ENCODE measurements around the gene ATP9B.

GRCh38 chr18:79019881-79020280, 49.3 kb upstream of the ATP9B start:
- no peak for TF ChIP-seq CBX3 (IDR thresholded peaks at IDR 0.05; ENCODE audit: low read depth)
- no peak for TF ChIP-seq SP1 (IDR thresholded peaks at IDR 0.05; ENCODE audit: low read depth)
- no peak for TF ChIP-seq JUND (IDR thresholded peaks at IDR 0.05)
- no peak for TF ChIP-seq CEBPB (IDR thresholded peaks at IDR 0.05; ENCODE audit: low read depth)
- TF ChIP-seq POLR2A (IDR thresholded peaks at IDR 0.05; ENCODE audit: borderline replicate concordance, extremely low read depth, insufficient read depth, insufficient read length): no peak
- TF ChIP-seq YY1 (IDR thresholded peaks at IDR 0.05; ENCODE audit: extremely low read depth, insufficient replicate concordance, low read depth, low read length): no peak
- TF ChIP-seq, protein P1, sequence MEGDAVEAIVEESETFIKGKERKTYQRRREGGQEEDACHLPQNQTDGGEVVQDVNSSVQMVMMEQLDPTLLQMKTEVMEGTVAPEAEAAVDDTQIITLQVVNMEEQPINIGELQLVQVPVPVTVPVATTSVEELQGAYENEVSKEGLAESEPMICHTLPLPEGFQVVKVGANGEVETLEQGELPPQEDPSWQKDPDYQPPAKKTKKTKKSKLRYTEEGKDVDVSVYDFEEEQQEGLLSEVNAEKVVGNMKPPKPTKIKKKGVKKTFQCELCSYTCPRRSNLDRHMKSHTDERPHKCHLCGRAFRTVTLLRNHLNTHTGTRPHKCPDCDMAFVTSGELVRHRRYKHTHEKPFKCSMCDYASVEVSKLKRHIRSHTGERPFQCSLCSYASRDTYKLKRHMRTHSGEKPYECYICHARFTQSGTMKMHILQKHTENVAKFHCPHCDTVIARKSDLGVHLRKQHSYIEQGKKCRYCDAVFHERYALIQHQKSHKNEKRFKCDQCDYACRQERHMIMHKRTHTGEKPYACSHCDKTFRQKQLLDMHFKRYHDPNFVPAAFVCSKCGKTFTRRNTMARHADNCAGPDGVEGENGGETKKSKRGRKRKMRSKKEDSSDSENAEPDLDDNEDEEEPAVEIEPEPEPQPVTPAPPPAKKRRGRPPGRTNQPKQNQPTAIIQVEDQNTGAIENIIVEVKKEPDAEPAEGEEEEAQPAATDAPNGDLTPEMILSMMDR (IDR thresholded peaks at IDR 0.05 in 2 of 3, conservative IDR thresholded peaks at IDR 0.05 in 1 of 3; ENCODE audit: borderline replicate concordance in 1 of 3, insufficient read depth in 1 of 3, low read depth in 2 of 3, low read length in 2 of 3): no peak
- no peak for TF ChIP-seq EZH2 (IDR thresholded peaks at IDR 0.05)
- no peak for TF ChIP-seq POLR2AphosphoS5 (IDR thresholded peaks at IDR 0.05; ENCODE audit: low read depth, low read length)
- TF ChIP-seq EGR1 (IDR thresholded peaks at IDR 0.05; ENCODE audit: low read depth): no peak
- TF ChIP-seq, protein P2, sequence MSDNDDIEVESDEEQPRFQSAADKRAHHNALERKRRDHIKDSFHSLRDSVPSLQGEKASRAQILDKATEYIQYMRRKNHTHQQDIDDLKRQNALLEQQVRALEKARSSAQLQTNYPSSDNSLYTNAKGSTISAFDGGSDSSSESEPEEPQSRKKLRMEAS (IDR thresholded peaks at IDR 0.05): no peak

Data from HCT116 (cell line).